Measurements from ENCODE around the gene CTNNA2.

Gene CTNNA2

DNA sequence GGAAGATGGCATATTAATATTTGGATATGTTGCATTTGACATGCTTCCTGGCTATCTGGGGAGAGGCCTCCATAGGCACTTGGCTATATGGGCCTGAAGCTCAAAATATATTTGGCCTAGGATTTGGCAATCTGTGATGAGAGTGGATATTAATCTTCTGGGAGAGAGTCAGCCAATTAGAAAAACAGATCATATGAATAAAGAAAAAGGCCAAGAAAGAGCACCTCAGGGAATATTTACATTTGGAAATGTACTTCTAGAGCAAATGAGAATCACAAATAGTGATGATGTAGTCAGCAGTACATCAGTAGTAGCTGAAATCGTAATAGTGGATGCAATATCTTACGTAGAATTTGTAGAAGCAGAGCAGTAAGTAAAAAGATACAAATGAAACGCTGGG is 277.0 kb downstream of the CTNNA2 start:
- Histone ChIP-seq H3K9ac (ENCODE audit: low read length) (no peak overlapping the region), H3K9me3 (ENCODE audit: control insufficient read depth, low read length) (no peaks in the 10 kb centered on the region), H3K4me3 (ENCODE audit: low read length) (no peak overlapping the region), H3K36me3 (ENCODE audit: control insufficient read depth, insufficient read depth, low read length, severe bottlenecking) (no peaks in the 10 kb centered on the region), H3K4me1 (ENCODE audit: control insufficient read depth, insufficient read depth, low read length) (no peaks in the 10 kb centered on the region), H3K27me3 (replicated peaks; ENCODE audit: control insufficient read depth, insufficient read depth, low read length) (no peaks in the 10 kb centered on the region)
- DNase-seq (ENCODE audit: low read depth), result no peak

DNA sequence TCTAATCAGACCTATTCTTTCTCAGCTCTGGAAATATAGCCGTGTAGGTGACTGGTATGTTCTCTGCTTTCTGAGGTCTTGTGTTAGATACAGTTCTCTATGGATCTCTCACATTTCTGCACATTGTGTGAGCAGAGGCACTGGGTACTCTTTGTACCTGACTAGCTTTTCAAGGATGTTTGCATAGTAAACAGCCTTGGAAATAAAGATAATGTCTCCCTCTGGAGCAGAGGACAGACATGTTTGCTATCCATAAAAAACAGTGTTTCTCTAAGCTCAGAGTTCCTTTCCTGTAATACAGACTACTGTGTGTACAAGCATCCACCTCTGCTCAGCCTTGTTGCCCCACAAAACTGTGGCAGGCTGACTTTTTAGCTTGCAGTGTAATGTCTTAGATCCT is 279.2 kb downstream of the CTNNA2 start:
- Histone ChIP-seq H3K9me3 (ENCODE audit: control insufficient read depth, low read length) (no peaks in the 10 kb centered on the region), H3K36me3 (ENCODE audit: control insufficient read depth, insufficient read depth, low read length, severe bottlenecking) (no peaks in the 10 kb centered on the region), H3K9ac (ENCODE audit: low read length) (no peak overlapping the region), H3K27me3 (replicated peaks; ENCODE audit: control insufficient read depth, insufficient read depth, low read length) (no peaks in the 10 kb centered on the region), H3K4me1 (ENCODE audit: control insufficient read depth, insufficient read depth, low read length) (no peaks in the 10 kb centered on the region), H3K4me3 (ENCODE audit: low read length) (no peak overlapping the region)
- DNase-seq (ENCODE audit: low read depth), result no peak

DNA sequence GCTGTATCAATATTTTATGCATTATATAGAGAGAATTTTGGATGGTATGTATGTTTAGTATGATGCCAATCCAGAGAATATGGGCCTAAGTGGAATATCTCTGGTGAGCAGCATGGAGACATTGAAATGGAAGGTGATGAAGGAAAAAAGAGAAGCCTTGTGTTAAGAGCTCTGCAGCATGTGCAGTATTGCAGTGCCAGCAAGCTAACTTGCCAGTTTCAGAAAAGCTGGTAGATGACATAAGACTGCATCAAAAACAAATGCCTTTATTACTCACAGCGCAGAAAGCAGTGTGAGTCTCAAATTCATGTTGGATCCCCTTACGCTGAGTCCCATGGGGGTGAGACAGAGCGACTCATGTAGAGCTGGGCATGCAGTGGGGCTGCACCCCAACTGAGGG is 280.2 kb downstream of the CTNNA2 start:
- Histone ChIP-seq H3K9ac (ENCODE audit: low read length) (no peak overlapping the region), H3K27me3 (replicated peaks; ENCODE audit: control insufficient read depth, insufficient read depth, low read length) (no peaks in the 10 kb centered on the region), H3K4me3 (ENCODE audit: low read length) (no peak overlapping the region), H3K36me3 (ENCODE audit: control insufficient read depth, insufficient read depth, low read length, severe bottlenecking) (no peaks in the 10 kb centered on the region), H3K4me1 (ENCODE audit: control insufficient read depth, insufficient read depth, low read length) (no peaks in the 10 kb centered on the region), H3K9me3 (ENCODE audit: control insufficient read depth, low read length) (no peaks in the 10 kb centered on the region)
- no peak for DNase-seq (ENCODE audit: low read depth)

DNA sequence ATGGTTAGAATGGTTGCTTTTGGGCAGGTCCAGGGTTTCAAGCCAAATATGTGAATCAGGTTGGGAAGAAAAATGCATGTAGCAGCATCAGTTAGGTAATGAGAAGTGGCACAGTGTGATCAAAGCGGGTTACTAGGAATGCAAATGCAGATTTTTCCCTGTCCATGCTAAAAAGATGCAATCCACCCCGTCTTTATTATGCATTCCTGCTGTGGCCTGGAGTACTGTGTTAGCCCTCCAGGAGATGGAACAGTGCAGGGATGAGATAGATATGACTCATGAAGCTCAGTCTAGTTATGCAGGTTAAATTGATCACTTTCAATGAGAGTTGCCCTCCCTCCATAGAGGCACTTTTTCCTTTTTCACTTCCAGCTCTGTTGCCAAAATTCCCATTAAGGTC is 283.8 kb downstream of the CTNNA2 start:
- H3K9me3 ChIP-seq (ENCODE audit: control insufficient read depth, low read length), result no peaks in the 10 kb centered on the region
- no peak overlapping the region for H3K9ac ChIP-seq (ENCODE audit: low read length)
- no peaks in the 10 kb centered on the region for H3K4me1 ChIP-seq (ENCODE audit: control insufficient read depth, insufficient read depth, low read length)
- no peak for DNase-seq (ENCODE audit: low read depth)
- H3K27me3 ChIP-seq (replicated peaks; ENCODE audit: control insufficient read depth, insufficient read depth, low read length), result no peaks in the 10 kb centered on the region
- H3K36me3 ChIP-seq (ENCODE audit: control insufficient read depth, insufficient read depth, low read length, severe bottlenecking), result no peaks in the 10 kb centered on the region
- no peak overlapping the region for H3K4me3 ChIP-seq (ENCODE audit: low read length)

DNA sequence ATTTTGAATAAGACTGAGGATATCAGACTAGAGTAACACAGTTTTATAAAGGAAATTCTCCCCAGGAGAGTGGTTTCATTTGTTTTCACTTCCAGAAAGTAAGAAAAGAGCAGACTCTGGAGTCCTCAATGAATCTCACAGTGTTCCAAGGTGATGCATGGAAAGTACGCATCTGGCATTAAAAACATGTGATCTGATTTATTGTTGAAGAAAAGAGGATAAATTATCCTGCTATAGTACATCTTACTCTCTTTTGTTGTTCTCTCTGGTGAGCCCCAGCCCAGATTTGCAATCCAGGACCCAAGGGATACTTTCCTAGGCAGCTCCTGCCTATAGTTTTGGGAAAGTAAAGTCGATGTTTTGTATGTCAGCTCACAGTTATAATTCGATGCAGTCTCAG is 285.9 kb downstream of the CTNNA2 start:
- H3K9me3 ChIP-seq (ENCODE audit: control insufficient read depth, low read length), result no peaks in the 10 kb centered on the region
- H3K4me1 ChIP-seq (ENCODE audit: control insufficient read depth, insufficient read depth, low read length), result no peaks in the 10 kb centered on the region
- H3K9ac ChIP-seq (ENCODE audit: low read length), result no peak overlapping the region
- H3K36me3 ChIP-seq (ENCODE audit: control insufficient read depth, insufficient read depth, low read length, severe bottlenecking), result no peaks in the 10 kb centered on the region
- H3K27me3 ChIP-seq (replicated peaks; ENCODE audit: control insufficient read depth, insufficient read depth, low read length), result no peaks in the 10 kb centered on the region
- no peak for DNase-seq (ENCODE audit: low read depth)
- no peak overlapping the region for H3K4me3 ChIP-seq (ENCODE audit: low read length)

DNA sequence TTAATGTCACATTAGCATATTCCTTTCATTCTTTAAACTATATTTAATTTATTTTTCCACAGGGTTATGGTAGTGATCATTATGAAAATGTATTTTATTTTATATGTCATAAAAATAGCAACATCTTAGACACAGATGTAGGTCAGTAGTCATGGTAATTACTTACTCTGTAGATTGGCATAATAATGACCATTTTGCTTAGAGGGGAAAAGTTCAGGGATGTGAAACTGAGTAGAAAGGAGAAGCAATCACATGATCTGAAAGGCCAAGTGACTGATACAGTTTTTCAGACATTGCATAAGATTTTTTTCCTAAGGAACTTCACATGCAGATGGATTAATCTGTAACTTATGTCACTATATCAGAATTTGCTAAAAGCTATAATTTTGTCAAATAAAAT is 286.9 kb downstream of the CTNNA2 start:
- Histone ChIP-seq H3K4me3 (ENCODE audit: low read length) (no peak overlapping the region), H3K36me3 (ENCODE audit: control insufficient read depth, insufficient read depth, low read length, severe bottlenecking) (no peaks in the 10 kb centered on the region), H3K9ac (ENCODE audit: low read length) (no peak overlapping the region), H3K4me1 (ENCODE audit: control insufficient read depth, insufficient read depth, low read length) (no peaks in the 10 kb centered on the region), H3K9me3 (ENCODE audit: control insufficient read depth, low read length) (no peaks in the 10 kb centered on the region), H3K27me3 (replicated peaks; ENCODE audit: control insufficient read depth, insufficient read depth, low read length) (no peaks in the 10 kb centered on the region)
- DNase-seq (ENCODE audit: low read depth), result no peak

DNA sequence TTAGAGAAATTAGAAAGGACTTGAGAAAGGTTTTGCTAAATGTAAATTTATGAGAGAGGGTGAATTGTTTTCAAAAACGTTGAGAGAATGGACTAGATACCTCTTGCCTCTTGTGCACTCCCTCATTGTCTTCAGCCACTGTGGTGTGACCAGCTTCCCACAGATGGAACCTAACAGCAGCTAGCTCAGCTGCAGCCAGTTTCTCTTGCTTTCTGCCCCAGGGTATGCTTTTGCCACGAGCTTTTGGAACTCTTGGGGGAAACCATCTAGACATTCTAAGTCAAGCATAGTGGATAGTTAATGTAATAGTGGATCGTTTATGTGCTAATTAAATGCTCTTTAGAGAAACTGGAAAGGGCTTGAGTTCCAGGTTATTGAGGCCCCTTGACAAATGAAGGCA is 288.2 kb downstream of the CTNNA2 start:
- DNase-seq (ENCODE audit: low read depth), result no peak
- Histone ChIP-seq H3K4me1 (ENCODE audit: control insufficient read depth, insufficient read depth, low read length) (no peaks in the 10 kb centered on the region), H3K9ac (ENCODE audit: low read length) (no peak overlapping the region), H3K9me3 (ENCODE audit: control insufficient read depth, low read length) (no peaks in the 10 kb centered on the region), H3K27me3 (replicated peaks; ENCODE audit: control insufficient read depth, insufficient read depth, low read length) (no peaks in the 10 kb centered on the region), H3K4me3 (ENCODE audit: low read length) (no peak overlapping the region), H3K36me3 (ENCODE audit: control insufficient read depth, insufficient read depth, low read length, severe bottlenecking) (no peaks in the 10 kb centered on the region)

DNA sequence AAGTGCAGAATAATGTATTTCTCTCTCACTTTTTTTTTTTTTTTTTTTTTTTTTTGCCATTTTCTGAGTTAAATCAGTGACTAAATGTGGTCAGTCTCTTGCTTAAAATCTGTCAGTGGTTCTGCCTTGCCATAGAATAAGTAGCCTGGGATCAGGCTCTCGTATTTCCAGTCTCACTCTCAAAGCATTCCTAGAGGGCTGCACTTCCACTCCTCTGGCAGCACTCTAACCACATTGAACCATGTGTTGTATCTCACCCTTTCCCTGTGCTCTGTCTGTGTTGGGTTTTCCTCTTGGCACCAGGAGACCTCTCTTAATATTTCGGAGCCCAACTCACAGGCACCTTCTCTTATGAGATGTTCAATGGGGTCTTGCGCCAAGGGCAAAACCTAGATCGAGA is 304.4 kb downstream of the CTNNA2 start:
- Histone ChIP-seq H3K9ac (ENCODE audit: low read length) (no peak overlapping the region), H3K9me3 (ENCODE audit: control insufficient read depth, low read length) (no peaks in the 10 kb centered on the region), H3K36me3 (ENCODE audit: control insufficient read depth, insufficient read depth, low read length, severe bottlenecking) (no peaks in the 10 kb centered on the region), H3K4me3 (ENCODE audit: low read length) (no peak overlapping the region), H3K27me3 (replicated peaks; ENCODE audit: control insufficient read depth, insufficient read depth, low read length) (no peaks in the 10 kb centered on the region), H3K4me1 (ENCODE audit: control insufficient read depth, insufficient read depth, low read length) (no peaks in the 10 kb centered on the region)
- DNase-seq (ENCODE audit: low read depth), result no peak

DNA sequence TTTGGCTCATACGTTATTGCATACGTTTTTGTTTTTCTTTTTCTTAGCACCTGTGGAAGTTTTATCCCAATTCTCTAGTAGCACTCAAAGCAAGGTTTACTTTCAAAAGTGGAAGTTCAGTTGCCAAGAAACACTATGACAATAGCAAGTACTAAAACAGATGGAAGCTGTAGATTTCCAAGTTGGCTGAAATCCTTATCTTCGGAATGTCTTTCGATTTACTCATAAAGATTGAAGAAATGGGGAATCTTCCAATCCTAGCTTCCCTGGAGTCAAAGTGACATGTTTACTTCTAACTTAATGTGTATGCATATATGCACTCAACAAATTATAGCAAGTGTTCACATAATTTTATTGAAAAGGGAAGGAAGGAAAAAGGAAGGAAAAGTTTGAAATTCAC is 307.4 kb downstream of the CTNNA2 start:
- no peak overlapping the region for H3K9ac ChIP-seq (ENCODE audit: low read length)
- no peaks in the 10 kb centered on the region for H3K27me3 ChIP-seq (replicated peaks; ENCODE audit: control insufficient read depth, insufficient read depth, low read length)
- no peak for DNase-seq (ENCODE audit: low read depth)
- no peaks in the 10 kb centered on the region for H3K36me3 ChIP-seq (ENCODE audit: control insufficient read depth, insufficient read depth, low read length, severe bottlenecking)
- H3K9me3 ChIP-seq (ENCODE audit: control insufficient read depth, low read length), result no peaks in the 10 kb centered on the region
- no peaks in the 10 kb centered on the region for H3K4me1 ChIP-seq (ENCODE audit: control insufficient read depth, insufficient read depth, low read length)
- H3K4me3 ChIP-seq (ENCODE audit: low read length), result no peak overlapping the region

DNA sequence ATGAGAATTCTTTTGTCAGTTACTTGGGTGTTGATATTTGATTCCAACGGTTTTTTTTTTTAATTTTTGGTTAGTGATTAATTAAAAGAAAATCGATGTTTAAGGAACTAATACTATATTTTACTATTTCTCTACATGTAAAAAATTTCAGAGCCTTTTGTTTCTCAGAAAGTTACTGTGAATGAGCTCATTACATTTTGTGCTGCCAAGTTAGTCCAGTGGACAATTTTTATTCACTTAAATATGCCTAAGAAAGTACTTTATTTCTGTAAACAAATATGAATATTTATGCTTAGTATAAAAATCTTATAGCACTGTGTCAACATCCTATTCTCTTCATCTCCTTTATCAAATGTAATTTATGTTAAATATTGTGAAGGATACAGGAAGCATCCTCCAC is 309.3 kb downstream of the CTNNA2 start:
- DNase-seq (ENCODE audit: low read depth), result no peak
- H3K9ac ChIP-seq (ENCODE audit: low read length), result no peak overlapping the region
- H3K27me3 ChIP-seq (replicated peaks; ENCODE audit: control insufficient read depth, insufficient read depth, low read length), result no peaks in the 10 kb centered on the region
- H3K4me3 ChIP-seq (ENCODE audit: low read length), result no peak overlapping the region
- no peaks in the 10 kb centered on the region for H3K4me1 ChIP-seq (ENCODE audit: control insufficient read depth, insufficient read depth, low read length)
- no peaks in the 10 kb centered on the region for H3K36me3 ChIP-seq (ENCODE audit: control insufficient read depth, insufficient read depth, low read length, severe bottlenecking)
- H3K9me3 ChIP-seq (ENCODE audit: control insufficient read depth, low read length), result no peaks in the 10 kb centered on the region

DNA sequence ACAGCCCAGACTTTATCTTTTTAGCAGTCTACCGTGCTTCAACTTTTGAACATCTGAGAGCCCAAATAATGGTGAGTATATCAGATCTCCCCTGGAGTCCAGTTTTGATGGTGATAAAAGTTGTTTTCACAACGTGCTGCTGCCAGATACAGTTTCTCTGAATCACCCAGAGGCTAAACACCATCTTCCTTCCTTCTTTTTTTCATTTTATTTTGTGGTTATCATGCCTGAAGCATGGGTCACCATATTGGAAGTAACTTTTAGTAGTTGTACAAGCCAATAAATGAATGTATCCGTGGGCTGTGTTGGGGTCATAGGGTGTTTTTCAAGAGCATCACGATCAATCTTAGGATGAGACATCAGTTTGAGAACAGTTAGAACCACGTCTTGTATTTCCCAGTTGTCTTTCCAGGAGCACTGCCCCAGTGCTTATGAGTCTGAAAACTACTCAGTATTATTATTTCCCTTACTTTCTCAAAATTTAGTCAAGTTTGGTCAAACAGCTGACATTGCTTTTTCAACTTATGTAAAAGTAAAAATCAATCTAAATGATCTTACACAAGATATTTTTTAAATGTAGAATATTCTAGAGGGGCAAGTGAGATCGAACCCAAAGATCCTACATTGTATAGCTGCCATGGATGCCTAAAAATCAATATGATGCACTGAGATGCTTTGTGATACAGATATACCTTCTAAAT is 311.4 kb downstream of the CTNNA2 start:
- Histone ChIP-seq H3K36me3 (ENCODE audit: control insufficient read depth, insufficient read depth, low read length, severe bottlenecking) (no peaks in the 10 kb centered on the region), H3K27me3 (replicated peaks; ENCODE audit: control insufficient read depth, insufficient read depth, low read length) (no peaks in the 10 kb centered on the region), H3K9me3 (ENCODE audit: control insufficient read depth, low read length) (no peaks in the 10 kb centered on the region), H3K4me3 (ENCODE audit: low read length) (no peak overlapping the region), H3K4me1 (ENCODE audit: control insufficient read depth, insufficient read depth, low read length) (no peaks in the 10 kb centered on the region), H3K9ac (ENCODE audit: low read length) (no peak overlapping the region)
- no peak for DNase-seq (ENCODE audit: low read depth)

DNA sequence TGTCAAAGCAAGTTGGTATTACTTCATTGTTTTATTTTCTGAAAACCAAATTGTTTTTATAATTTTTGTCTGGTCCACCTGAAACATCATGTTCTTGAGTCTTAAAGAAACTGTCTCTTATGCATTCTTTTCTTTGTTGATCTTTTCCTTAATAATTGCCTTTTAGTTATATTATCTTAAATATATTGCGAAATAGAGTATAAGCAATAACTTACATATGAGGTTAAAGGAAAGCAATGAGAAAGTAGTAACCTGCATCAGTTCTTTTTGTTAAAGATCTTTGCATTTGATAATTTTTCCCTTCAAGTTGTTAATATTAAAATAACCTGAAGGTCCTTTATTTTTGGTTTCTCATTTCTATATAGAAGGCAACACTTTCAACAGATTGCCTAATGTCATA is 315.0 kb downstream of the CTNNA2 start:
- H3K9ac ChIP-seq (ENCODE audit: low read length), result no peak overlapping the region
- no peak overlapping the region for H3K4me3 ChIP-seq (ENCODE audit: low read length)
- no peaks in the 10 kb centered on the region for H3K9me3 ChIP-seq (ENCODE audit: control insufficient read depth, low read length)
- no peaks in the 10 kb centered on the region for H3K4me1 ChIP-seq (ENCODE audit: control insufficient read depth, insufficient read depth, low read length)
- no peak for DNase-seq (ENCODE audit: low read depth)
- H3K36me3 ChIP-seq (ENCODE audit: control insufficient read depth, insufficient read depth, low read length, severe bottlenecking), result no peaks in the 10 kb centered on the region
- H3K27me3 ChIP-seq (replicated peaks; ENCODE audit: control insufficient read depth, insufficient read depth, low read length), result no peaks in the 10 kb centered on the region

All from adipocyte (in vitro differentiated cells).